HepG2 (cell line): Measurements from ENCODE around the gene CLASRP. TPM values are rescaled to one million over a fixed set of nuclear protein-coding genes. Genes with fewer than 3 reads are reported as not detected.

Experiments
- AHR ChIP-seq: IDR thresholded peaks from 2 replicates; pipeline ENCODE4 v1.6.1; 2018; ENCODE audit warnings: missing genetic modification reagents, missing compliant biosample characterization
- CCAR2 ChIP-seq: fragments of 200-400 bp; formaldehyde crosslinking; optimal IDR thresholded peaks from 2 replicates; pipeline ENCODE3; 2018; ENCODE audit warnings: low read depth, mild to moderate bottlenecking, low read length, moderate library complexity
- ELF1 ChIP-seq: sonication (generic); formaldehyde crosslinking; IDR thresholded peaks from 2 replicates; pipeline ENCODE4 v1.4.0; 2020; ENCODE audit warnings: missing genetic modification reagents
- GATAD1 ChIP-seq: IDR thresholded peaks from 2 replicates; pipeline ENCODE4 v1.6.1; 2016; ENCODE audit warnings: missing genetic modification reagents, missing compliant biosample characterization
- HDAC6 ChIP-seq: fragments of 200-600 bp; sonication (generic); IDR thresholded peaks from 2 replicates; pipeline ENCODE4 v1.7.0; 2017; ENCODE audit warnings: mild to moderate bottlenecking, antibody characterized with exemption, low read length, low read depth
- KDM3A ChIP-seq: IDR thresholded peaks from 2 replicates; pipeline ENCODE4 v1.6.1; 2018; ENCODE audit warnings: low read depth, missing compliant biosample characterization
- MBNL3 ChIP-seq: fragments of 250-450 bp; sonication (Bioruptor Pico); conservative IDR thresholded peaks from 2 replicates; pipeline ENCODE4 v1.8.0; 2022; ENCODE audit warnings: mild to moderate bottlenecking, inconsistent platforms
- MTA3 ChIP-seq: sonication (generic); formaldehyde crosslinking; IDR thresholded peaks from 2 replicates; pipeline ENCODE4 v1.4.0; 2020; ENCODE audit warnings: missing genetic modification reagents
- NR0B2 ChIP-seq: sonication (generic); formaldehyde crosslinking; IDR thresholded peaks from 2 replicates; pipeline ENCODE4 v1.4.0; 2020; ENCODE audit warnings: mild to moderate bottlenecking, missing genetic modification reagents
- USF2 ChIP-seq, 2 experiments: sonication (generic) in 1 of 2; formaldehyde crosslinking in 1 of 2; IDR thresholded peaks; 2 replicates each; pipeline versions ENCODE4 v1.5.1 to v1.6.1; 2011 to 2020; ENCODE audit warnings: borderline replicate concordance in 1 of 2, low read depth in 1 of 2, low read length in 1 of 2, mild to moderate bottlenecking in 1 of 2, missing genetic modification reagents in 1 of 2, moderate library complexity in 1 of 2
- ZBTB14 ChIP-seq: sonication (generic); formaldehyde crosslinking; IDR thresholded peaks from 2 replicates; pipeline ENCODE4 v1.4.0; 2020; ENCODE audit warnings: missing genetic modification reagents
- ZGPAT ChIP-seq: IDR thresholded peaks from 2 replicates; pipeline ENCODE4 v1.6.1; 2016; ENCODE audit warnings: mild to moderate bottlenecking
- ZMYM3 ChIP-seq: sonication (generic); formaldehyde crosslinking; IDR thresholded peaks from 2 replicates; pipeline ENCODE4 v1.5.1; 2020; ENCODE audit warnings: mild to moderate bottlenecking, missing genetic modification reagents
- ZNF501 ChIP-seq: sonication (generic); formaldehyde crosslinking; IDR thresholded peaks from 2 replicates; pipeline ENCODE4 v1.5.1; 2020; ENCODE audit warnings: mild to moderate bottlenecking, moderate library complexity, missing genetic modification reagents
- ZNF562 ChIP-seq: sonication (generic); formaldehyde crosslinking; IDR thresholded peaks from 2 replicates; pipeline ENCODE4 v1.8.0; 2022; ENCODE audit warnings: missing genetic modification reagents, borderline replicate concordance
- ZNF570 ChIP-seq: sonication (generic); formaldehyde crosslinking; IDR thresholded peaks from 2 replicates; pipeline ENCODE4 v1.4.0; 2020; ENCODE audit warnings: mild to moderate bottlenecking, missing genetic modification reagents, borderline replicate concordance
- ZNF574 ChIP-seq: sonication (generic); formaldehyde crosslinking; IDR thresholded peaks from 2 replicates; pipeline ENCODE4 v1.4.0; 2020; ENCODE audit warnings: missing genetic modification reagents
- ZNF776 ChIP-seq: sonication (generic); formaldehyde crosslinking; IDR thresholded peaks from 2 replicates; pipeline ENCODE4 v1.4.0; 2020; ENCODE audit warnings: mild to moderate bottlenecking, missing genetic modification reagents
- polyA plus RNA-seq, 8 experiments: library from polyadenylated mRNA; depleted of rRNA in 3 of 8; stranded (reverse) in 7 of 8; unstranded in 1 of 8; fragments of >200 nt; fragmentation: Illumina TruSeq in 4 of 8; extraction: Trizol in 4 of 8; gene quantifications; 2 replicates each; pipeline versions ENCODE4 v1.2.1 to v1.2.3, GENCODE V29; 2011 to 2016; ENCODE audit warnings: low read depth in 4 of 8, missing spikeins in 1 of 8, mixed read lengths in 1 of 8; ENCODE audit not compliant: insufficient read depth in 1 of 8
- total RNA-seq, 5 experiments: library from RNA; depleted of rRNA; stranded (reverse); fragments of >200 nt; fragmentation: Illumina TruSeq; extraction: Trizol; gene quantifications; 2 replicates each; pipeline ENCODE4 v1.2.3, GENCODE V29; 2016; ENCODE audit warnings: low read depth in 1 of 5

Gene CLASRP
- total and polyA plus RNA-seq, 2 of the 13 experiments (the other 11 are each of a cell fraction or from before 2014, with no cell fraction given), result 32.0 to 51.4 TPM

- no peak for TF ChIP-seq ZNF570
- no peak for TF ChIP-seq GATAD1 (CRISPR knock-in tag)
- no peak for TF ChIP-seq CCAR2
- peak; percentile 84 for TF ChIP-seq ZBTB14 (CRISPR knock-in tag)
- no peak for TF ChIP-seq MBNL3 (CRISPR knock-in tag)
- peak; percentile 62; the same call in 1 of the 2 replicates for TF ChIP-seq ZNF776 (CRISPR knock-in tag)
- TF ChIP-seq ZNF501, result no peak
- no peak for TF ChIP-seq USF2 (IDR thresholded peaks at IDR 0.05; ENCODE audit: low read depth, low read length)
- no peak for TF ChIP-seq USF2 (CRISPR knock-in tag; IDR thresholded peaks at IDR 0.05; ENCODE audit: borderline replicate concordance)
- no peak for TF ChIP-seq ELF1
- TF ChIP-seq ZNF574, result peak; percentile 83
- TF ChIP-seq ZNF562, result no peak
- TF ChIP-seq NR0B2, result peak; percentile 54; the same call in 1 of the 2 replicates
- TF ChIP-seq MTA3 (CRISPR knock-in tag), result no peak
- no peak for TF ChIP-seq ZGPAT (CRISPR knock-in tag)
- 0 out of 2 replicates have a peak, but pooled peaks have one; percentile 39 for TF ChIP-seq AHR
- no peak for TF ChIP-seq HDAC6
- TF ChIP-seq KDM3A (CRISPR knock-in tag), result no peak
- no peak for TF ChIP-seq ZMYM3 (CRISPR knock-in tag)
Measured at GRCh38 chr19:45076029-45076850, 37.4 kb downstream of the CLASRP start, which contains the start of gene ZNF296 (continued).
